GM23248 (cell line): Measurements from ENCODE around the gene MAMDC4.

Experiments
- EZH2 ChIP-seq: fragments of 200-600 bp; sonication (generic); IDR thresholded peaks from 2 replicates; pipeline ENCODE4 v1.6.1; 2018; ENCODE audit warnings: antibody characterized with exemption, mild to moderate bottlenecking; ENCODE audit not compliant: insufficient read depth, poor library complexity, severe bottlenecking
- EZH2phosphoT487 ChIP-seq: fragments of 200-600 bp; sonication (generic); IDR thresholded peaks from 2 replicates; pipeline ENCODE4 v1.6.1; 2018; ENCODE audit warnings: antibody characterized with exemption, moderate library complexity, mild to moderate bottlenecking, low read depth; ENCODE audit not compliant: insufficient read depth

DNA sequence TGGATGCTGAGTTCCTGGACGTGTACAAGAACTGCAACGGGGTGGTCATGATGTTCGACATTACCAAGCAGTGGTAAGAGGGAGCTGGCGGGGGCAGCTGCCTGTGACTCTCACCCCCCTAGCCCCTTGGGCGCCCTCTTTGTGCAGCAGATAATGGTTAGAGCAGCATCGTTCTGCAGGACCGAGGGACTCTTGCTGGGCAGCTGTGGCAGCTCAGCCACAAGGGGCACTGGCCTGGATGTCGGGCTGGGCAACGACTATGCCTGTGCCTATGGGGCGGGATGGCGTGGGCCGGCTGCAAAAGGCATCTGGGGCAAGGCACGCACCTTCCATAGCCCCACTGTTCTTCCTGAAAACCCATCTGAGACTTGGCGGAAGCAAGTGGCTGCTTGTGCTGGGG, 22.7 kb upstream of the MAMDC4 start:
- TF ChIP-seq EZH2: no peak
- no peak for TF ChIP-seq EZH2phosphoT487
